Activated CD4-positive, CD25-positive, alpha-beta regulatory T cell treated with anti-CD3 and anti-CD28 coated beads, Interleukin-2, amount 50 U/mL, for 72 hours (primary cell): ENCODE results near the gene NNAT.

Experiments used
- DNase-seq: peaks from one replicate; pipeline ENCODE4 v3.0.0; 2021

The NNAT gene

DNA sequence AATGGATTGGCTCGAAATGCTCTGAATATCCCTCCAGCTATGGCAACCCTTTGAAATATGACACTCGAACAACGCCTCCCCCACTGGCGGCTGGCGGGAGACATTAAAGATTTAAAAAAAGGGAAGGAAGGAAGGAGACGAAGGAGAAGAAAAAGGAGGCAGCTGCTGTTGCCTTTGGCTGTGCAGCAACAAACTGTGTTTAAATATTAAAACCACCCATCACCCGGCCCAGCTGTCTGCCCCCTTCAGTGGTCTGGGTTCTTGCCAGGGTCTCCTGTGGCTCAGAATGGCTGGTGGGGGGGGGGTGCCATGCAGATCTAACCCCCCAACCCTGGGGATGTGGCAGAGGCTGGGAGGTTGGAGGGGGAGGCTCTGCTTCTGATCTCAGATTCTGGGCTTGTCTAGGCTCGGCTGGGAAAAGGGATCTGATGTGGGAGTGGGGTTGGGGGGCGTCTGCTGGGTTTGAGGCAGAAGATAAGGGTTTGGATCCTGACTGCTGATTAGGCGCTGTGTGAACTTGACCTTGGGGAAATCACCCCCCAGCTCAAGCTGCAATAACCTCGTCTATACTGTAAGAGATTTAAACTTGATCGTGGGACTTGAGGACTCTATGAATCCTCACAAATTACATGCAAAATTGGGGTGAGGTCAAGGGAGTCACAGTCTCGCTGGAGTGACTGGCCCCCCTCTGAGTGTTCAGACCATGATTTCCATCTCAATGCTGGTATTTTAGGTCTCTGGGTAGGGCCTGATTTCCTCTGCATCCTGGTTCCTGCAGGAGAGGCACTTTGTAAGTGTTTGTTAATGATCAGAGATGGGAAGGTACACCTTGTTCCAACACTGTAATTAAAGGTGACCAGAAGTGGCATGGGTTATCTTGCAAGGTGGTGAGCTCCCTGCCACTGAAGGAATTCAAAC, 46.9 kb downstream of the NNAT start:
- no peak for DNase-seq

DNA sequence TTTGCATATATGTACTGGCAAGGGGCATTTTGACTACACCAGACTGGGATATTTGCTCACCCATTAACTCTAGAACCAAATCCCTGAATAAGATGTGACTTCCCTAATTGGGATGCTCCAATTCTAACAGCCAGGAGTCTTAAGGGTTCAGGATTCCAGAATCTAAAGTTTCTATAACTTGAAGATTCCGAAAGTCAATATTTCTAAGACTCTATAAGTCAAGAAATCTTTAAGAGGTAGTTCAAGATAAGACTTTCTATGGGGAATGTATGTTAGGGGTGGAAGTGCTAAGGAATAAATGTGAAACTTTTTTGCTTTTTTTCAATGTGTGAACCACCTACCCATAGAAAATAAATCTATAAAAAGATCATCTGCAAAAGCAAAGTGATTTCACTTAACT, 49.4 kb downstream of the NNAT start:
- DNase-seq, result no peak

GRCh38 chr20:37571033-37571432, 50.0 kb downstream of the NNAT start:
- DNase-seq, result no peak
